GOT3 (cell line): Measurements from ENCODE around the gene CCDC148.
"Not testable (repeated sequence)": the region's sequence is repeated elsewhere in the genome, so short reads cannot be mapped to it uniquely, and the experiment has no call there.

Experiments used
- DNase-seq: peaks from one replicate; lab custom pipeline; 2025; ENCODE audit warnings: mixed read lengths; lab: John Stamatoyannopoulos, UW

CCDC148 gene

DNA sequence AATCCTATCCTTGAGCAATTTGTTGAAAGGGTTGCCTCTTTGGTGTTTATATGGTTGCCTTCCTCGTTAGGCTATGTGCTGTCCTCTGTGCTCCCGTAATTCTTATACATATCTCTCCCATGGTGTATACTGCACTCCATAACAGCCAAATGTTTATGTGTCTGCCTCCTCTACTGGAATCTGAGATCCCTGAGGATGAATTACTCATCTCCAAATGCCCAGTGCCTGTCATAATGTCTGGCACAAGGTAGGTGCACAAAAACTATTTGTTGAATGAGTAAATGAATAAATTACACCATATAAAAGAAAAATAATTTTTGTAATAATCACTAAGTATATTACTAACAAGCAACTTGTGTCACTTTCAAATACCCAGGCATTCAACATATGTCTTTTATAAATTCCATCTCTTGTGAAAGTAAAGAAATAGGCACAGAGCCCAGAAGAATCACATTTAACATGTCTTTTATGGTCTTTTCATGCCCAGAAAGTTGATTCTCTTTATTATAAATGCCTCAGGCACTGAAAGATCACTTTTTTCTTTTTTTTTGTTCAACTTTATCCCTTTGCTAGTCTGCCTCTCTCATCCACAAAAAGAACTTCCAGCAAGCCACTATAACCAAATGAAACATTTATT, 164.9 kb downstream of the CCDC148 start:
- DNase-seq: no peak

DNA sequence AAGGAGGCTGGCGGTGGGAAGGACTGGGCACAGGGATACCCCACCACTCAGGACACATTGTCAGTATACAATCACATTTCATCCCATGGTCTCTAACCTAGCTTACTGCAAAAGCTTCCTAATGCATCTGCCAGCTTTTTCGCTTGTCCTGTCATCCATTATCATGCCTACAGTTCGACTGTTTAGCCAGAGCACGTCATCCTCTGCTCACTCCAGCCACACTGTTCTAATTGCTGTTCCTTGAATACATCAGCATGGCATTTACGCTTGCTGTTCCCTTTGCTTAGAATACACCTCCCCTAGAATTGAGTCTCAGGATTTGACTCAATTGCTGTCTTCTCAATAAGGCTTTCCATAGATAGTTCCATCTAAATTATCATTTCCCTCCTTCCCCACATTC, 166.3 kb downstream of the CCDC148 start:
- no peak for DNase-seq

DNA sequence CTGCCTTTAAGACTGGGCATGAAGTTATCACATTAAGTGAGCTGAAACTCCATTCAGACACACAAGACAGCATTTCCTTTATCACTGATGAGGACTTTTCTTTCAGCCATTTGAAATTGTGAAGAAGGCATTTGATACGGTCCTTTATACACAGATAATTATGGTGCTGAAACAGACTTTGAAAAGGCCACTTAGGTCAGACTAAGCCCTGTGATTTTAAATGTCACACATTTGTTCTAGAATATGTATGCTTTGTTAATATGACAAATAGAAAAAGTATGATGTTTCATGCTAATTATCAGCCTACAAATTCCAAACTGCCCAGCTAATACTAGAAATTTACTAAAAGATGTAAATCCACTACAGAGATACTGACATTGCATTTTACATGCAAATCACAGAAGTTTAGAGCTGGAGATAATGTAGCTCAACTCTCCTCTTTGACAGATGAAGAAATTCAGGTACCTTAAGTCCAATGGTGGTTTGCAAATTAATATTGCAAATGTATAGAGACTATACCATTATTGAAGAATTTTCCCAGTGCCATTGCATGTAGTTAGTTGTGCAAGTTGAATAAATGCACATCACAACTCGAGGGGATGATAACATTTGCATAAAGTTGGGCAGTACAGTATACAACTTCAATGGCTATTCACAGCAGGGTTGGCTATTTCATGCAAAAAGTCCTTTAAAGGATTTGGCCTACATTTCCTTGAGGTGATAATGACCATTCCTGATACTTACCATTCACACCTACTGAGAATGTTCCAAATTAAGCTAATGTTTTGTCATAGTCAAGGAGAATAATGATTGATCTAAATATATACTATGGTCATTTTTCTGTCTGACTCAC, 179.7 kb downstream of the CCDC148 start:
- no peak for DNase-seq

DNA sequence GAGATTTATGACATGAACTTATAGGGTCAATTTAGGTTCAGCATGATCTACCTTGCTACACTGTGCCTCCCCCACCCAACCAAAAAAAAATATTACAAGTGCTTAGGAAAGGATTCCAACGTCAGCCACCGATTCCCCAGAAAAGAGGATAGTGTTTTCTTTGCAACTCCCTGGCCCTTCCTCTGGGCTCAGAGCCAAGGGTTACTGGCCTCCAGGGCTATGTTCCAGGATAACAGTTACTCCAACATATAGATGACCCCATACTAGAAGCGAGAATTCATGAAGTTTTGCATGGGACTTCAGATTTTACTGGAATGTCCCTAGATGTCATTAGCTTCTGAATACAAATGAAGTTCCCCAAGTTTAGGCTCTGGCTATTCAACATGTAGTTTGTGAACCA, 182.8 kb downstream of the CCDC148 start:
- DNase-seq: no peak

DNA sequence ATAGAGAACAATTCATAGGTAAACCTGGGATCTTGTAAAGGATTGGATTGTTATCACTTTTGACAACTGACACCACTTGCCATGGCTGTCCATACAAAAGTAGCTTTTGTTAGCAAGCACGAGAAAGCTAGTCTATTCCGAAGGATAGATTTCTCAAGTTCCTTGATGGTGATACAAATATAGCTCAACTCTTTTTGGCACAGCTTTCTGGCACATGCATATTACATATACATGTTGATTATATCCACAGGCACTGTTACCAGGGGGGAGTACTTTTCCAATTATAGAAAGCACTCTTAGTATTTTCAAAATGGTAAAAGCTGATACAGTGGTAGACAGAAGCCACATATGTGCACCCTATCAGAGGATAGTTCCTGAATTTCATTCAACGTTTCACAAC, 186.0 kb downstream of the CCDC148 start:
- no peak for DNase-seq

GRCh38 chr2:158269143-158269542, 187.4 kb downstream of the CCDC148 start:
- no peak for DNase-seq

GRCh38 chr2:158266111-158266510, 190.4 kb downstream of the CCDC148 start:
- no peak for DNase-seq

DNA sequence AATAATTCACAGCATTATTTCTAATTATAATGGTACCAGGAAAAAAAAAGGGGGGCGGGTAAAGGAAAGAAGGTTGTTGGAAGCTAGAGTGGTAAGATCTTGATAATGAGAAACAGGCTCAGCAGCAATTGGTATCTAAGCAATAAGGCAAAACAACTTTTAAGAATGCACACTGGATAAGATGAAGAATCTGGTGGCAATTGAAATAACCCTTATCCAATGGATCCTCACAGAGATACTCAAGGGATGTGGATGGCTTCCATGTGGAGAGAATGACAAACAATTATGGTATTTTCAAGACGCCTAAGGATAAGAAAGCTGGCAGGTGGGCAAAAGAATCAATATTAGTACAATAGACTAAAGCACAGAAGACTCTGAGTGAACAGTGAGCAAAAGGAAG, 201.3 kb downstream of the CCDC148 start:
- no peak for DNase-seq

- DNase-seq: no peak
Observed at GRCh38 chr2:158253170-158253569, 203.4 kb downstream of the CCDC148 start.

- no peak for DNase-seq
Observed at GRCh38 chr2:158251356-158251755, 205.2 kb downstream of the CCDC148 start.

GRCh38 chr2:158243392-158243791, 213.2 kb downstream of the CCDC148 start:
- no peak for DNase-seq

GRCh38 chr2:158242280-158242679, 214.3 kb downstream of the CCDC148 start:
- DNase-seq: no peak

DNA sequence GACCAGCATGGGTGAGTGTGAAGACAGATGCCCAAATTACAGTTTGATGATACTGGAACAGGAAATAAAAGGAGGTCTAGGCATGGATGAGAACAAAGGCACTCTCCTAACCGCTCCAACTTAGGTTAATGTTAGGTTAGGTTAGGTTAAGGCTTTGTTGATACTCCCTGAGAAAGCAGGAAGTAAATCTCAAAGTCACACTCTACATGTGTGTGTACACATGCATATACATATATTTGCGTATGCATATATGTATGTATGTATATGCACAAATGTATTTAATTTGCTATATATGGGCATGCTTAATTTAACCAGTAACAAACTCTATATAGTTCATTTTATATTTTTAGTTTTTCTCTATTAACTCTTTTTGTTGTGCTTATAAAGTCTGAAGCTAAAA, 215.6 kb downstream of the CCDC148 start:
- DNase-seq: no peak

DNA sequence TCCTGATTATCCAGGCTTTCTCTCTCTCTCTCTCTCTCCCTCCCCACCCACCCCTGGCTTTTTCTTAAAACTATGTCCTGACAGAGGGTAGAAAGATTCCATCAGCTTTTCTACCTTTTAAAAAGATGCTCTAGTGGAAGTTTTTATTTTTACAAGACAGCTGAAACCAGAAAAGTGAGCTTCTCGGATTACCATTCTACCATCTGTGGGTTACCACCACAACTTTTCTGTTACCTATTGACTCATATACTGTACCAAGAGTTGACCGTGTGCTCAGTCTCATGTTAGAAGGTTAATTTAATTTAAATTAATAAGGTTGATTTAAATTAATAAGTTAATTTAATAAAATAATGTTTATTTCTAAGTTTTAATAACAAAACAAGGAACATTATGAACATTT, 217.3 kb downstream of the CCDC148 start:
- no peak for DNase-seq

DNA sequence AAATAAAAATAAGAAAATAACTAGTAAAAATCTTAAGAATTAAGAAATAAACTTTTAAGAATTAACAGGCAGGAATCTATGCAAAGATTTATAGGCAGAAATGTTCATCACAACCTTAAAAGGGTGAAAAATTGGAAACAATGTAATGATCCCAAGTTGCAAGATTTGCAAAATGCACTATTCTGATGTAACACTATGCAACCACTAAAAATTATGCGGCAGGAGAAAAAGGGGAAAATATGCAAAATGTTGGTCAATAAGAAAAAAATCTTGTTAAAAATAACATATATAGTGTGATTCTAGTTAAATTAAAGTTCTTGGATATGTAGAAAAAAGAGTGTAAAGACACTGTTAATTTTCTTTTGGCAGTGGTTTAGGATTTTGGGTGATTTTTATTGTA, 222.1 kb downstream of the CCDC148 start:
- no peak for DNase-seq

DNA sequence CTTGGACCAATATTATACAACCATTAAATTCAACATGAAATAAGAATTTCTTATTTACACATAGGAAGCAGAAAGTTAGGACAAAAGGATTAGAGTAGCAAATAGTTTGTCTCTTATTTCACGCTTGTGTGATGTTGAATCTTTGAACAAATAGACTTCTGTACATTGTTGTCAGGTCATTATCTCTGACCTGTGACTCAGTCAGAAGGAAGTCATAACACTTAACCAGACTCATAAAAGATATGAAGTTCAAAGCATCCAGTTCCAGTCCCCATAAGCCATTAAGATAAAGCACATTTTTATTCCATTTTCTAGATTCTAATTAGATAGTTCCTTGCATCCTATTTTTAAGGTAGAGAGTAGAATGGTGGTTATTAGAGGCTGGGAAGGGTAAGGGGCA, 224.1 kb downstream of the CCDC148 start:
- DNase-seq: no peak

DNA sequence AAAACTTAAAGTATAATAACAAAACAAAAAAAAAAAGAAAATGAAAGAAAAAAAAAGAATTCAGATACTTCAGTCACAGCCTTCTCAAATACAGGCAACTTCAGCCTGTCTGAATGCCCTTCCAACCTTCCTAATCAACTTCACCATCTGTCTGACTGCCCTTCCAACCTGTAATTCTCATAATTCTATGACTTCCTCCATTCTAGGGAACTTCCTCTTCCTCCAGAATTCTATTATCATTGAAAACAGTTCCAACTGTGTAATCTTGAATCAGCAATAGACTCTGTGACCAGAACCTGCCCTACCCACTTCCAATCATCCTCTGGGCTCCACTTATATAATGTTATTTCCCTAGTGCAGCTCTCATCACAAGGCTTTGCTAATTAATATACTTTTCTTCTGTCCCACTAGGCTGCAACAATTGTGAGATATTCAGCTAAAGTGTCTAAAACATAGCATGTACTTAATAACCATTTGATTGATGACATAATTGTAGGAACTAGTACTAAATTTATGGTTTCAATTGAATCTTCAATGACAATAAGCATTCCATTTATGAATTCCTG, 227.5 kb downstream of the CCDC148 start:
- DNase-seq: no peak

- not testable (repeated sequence) for DNase-seq
Observed at GRCh38 chr2:158223066-158223465, 233.5 kb downstream of the CCDC148 start.

DNA sequence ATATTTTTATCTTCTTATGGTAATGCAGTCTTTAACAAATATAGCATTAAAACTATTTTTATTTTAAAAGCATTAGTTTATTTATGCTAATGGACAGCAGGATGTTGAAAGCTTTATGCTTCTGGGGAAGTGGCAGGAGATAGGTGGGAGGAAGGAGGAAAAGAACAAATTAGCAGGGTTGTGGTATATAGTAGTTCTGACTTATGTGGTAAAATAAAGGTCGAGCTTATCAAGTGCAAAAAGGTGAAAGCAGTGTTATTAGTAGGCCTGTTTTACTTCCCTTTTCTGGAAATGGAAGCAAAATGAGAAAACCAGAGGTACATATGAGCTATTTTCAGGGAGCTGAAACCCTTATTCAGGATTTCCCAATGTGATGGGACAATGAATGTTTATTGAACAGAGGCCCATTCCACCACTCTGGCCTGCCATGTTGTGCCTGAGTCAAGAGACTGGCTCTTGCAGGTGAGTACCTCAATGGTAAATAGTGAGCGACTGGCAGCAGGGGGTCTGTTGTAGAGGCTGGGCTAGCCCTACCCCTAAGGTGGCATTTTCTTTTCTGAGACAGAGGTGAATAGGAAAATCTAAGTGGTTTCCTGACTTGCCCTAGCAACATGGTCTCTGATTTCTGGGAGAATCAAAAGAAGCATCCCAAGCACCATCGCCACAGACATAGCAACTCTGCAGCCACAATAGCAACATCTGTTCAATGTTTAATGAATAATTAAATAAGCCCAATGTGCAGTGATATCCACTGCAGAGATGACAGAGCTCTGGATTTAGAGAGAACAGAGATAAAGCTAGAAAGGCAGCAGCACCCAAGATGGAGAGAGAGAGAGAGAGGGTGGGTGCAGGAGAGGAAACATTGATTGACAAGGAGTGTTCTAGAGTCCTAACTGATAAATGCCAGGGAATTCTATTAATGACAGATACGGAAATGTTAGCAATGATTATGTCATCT, 235.2 kb downstream of the CCDC148 start:
- no peak for DNase-seq

GRCh38 chr2:158217593-158217992, 239.0 kb downstream of the CCDC148 start:
- DNase-seq: no peak

- DNase-seq: no peak
Observed at GRCh38 chr2:158214431-158214830, 242.1 kb downstream of the CCDC148 start.

DNA sequence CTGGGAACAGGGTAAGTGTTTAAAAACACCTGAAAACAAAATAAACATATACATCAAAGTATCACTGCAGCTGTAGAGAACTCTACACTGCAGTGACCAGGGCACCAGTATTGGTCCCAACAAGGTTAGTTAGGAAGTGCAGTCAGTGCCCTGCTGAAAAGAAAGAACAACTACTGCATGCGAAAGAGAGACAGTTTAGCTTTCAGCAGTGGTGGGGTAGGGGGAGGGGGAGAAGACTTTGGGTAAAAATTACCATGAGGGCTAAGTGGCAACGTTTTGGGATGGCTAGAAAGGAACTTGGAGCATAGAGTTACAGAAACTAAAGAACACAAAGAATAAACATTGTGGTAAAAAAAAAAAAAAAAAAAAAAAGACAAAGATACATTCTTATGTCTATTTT, 242.8 kb downstream of the CCDC148 start:
- DNase-seq: no peak
